ENCODE measurements around the gene NEDD9. TPM values are rescaled to one million over a fixed set of nuclear protein-coding genes. Genes with fewer than 3 reads are reported as not detected.

NEDD9 gene
- total and polyA plus RNA-seq, 4 donors, result 11.3 to 252 (median 38.4) TPM

- no peaks in the 10 kb centered on the region for H3K9me3 ChIP-seq (ENCODE audit: control insufficient read depth, low read length)
- H3K4me1 ChIP-seq (ENCODE audit: control insufficient read depth in 1 of 2, insufficient read depth in 2 of 2, low read length in 2 of 2), result peaks cover 15 to 25% of the 10 kb centered on the region in 2 donors
- H3K27ac ChIP-seq (ENCODE audit: low read depth in 1 of 2, low read length in 2 of 2), result peak overlapping the region; percentile 37 to 83
- peaks cover 0 to 2% of the 10 kb centered on the region in 2 donors for H3K36me3 ChIP-seq (ENCODE audit: control insufficient read depth in 1 of 2, insufficient read depth in 2 of 2, low read length in 1 of 2)
- WGBS, 2 donors, result 79 to 81% methylated on average over 5 of the region's 5 CpGs
- ATAC-seq (ENCODE audit: low FRiP score) (no peak), DNase-seq (no peak)
- intact Hi-C loops (cut with DNase I), result loop anchor here in 1 of 2 donors (5.0 kb wide), 1 partner anchor 33 kb away; the partner anchor contains the start of gene NEDD9
- no peaks in the 10 kb centered on the region for H3K27me3 ChIP-seq (ENCODE audit: control insufficient read depth in 1 of 2, insufficient read depth in 2 of 2, low read length in 1 of 2)
- no peak overlapping the region for H3K4me3 ChIP-seq (ENCODE audit: low read length in 2 of 2)
Observed at GRCh38 chr6:11198663-11199603, 33.5 kb downstream of the NEDD9 start.

GRCh38 chr6:11197850-11198249, 34.6 kb downstream of the NEDD9 start:
- H3K36me3 ChIP-seq (ENCODE audit: control insufficient read depth in 1 of 2, insufficient read depth in 2 of 2, low read length in 1 of 2), result peaks cover 0 to 2% of the 10 kb centered on the region in 2 donors

GRCh38 chr6:11197175-11197536, 35.3 kb downstream of the NEDD9 start:
- intact Hi-C loops (cut with DNase I), result loop anchor here in 1 of 2 donors (5.0 kb wide), 1 partner anchor 35 kb away; the partner anchor contains the start of gene NEDD9
- ATAC-seq (ENCODE audit: low FRiP score) (no peak), DNase-seq (no peak)
- Histone ChIP-seq H3K4me3 (ENCODE audit: low read length in 2 of 2) (no peak overlapping the region), H3K36me3 (ENCODE audit: control insufficient read depth in 1 of 2, insufficient read depth in 2 of 2, low read length in 1 of 2) (peaks cover 0 to 2% of the 10 kb centered on the region in 2 donors), H3K27me3 (ENCODE audit: control insufficient read depth in 1 of 2, insufficient read depth in 2 of 2, low read length in 1 of 2) (no peaks in the 10 kb centered on the region), H3K27ac (ENCODE audit: low read depth in 1 of 2, low read length in 2 of 2) (peak overlapping the region; percentile 83 to 96), H3K4me1 (ENCODE audit: control insufficient read depth in 1 of 2, insufficient read depth in 2 of 2, low read length in 2 of 2) (peaks cover 10 to 18% of the 10 kb centered on the region in 2 donors), H3K9me3 (ENCODE audit: control insufficient read depth, low read length) (no peaks in the 10 kb centered on the region)
- 7 to 9% methylated on average over 3 of the region's 3 CpGs for WGBS, 2 donors

More at GRCh38 chr6:11197850-11198249, 34.6 kb downstream of the NEDD9 start:
- Histone ChIP-seq H3K9me3 (ENCODE audit: control insufficient read depth, low read length) (no peaks in the 10 kb centered on the region), H3K27me3 (ENCODE audit: control insufficient read depth in 1 of 2, insufficient read depth in 2 of 2, low read length in 1 of 2) (no peaks in the 10 kb centered on the region), H3K4me3 (ENCODE audit: low read length in 2 of 2) (no peak overlapping the region), H3K4me1 (ENCODE audit: control insufficient read depth in 1 of 2, insufficient read depth in 2 of 2, low read length in 2 of 2) (peaks cover 13 to 18% of the 10 kb centered on the region in 2 donors), H3K27ac (ENCODE audit: low read depth in 1 of 2, low read length in 2 of 2) (peak overlapping the region; percentile 37 to 83)
- ATAC-seq (ENCODE audit: low FRiP score), result no peak
- intact Hi-C loops (cut with DNase I), result loop anchor here in 1 of 2 donors (5.0 kb wide), 1 partner anchor 34 kb away; the partner anchor contains the start of gene NEDD9
- WGBS, 2 donors, result 10 to 17% methylated on average over 8 of the region's 8 CpGs
- DNase-seq, result no peak

GRCh38 chr6:11196511-11197174, 35.8 kb downstream of the NEDD9 start:
- peaks cover 10 to 13% of the 10 kb centered on the region in 2 donors for H3K4me1 ChIP-seq (ENCODE audit: control insufficient read depth in 1 of 2, insufficient read depth in 2 of 2, low read length in 2 of 2)

GRCh38 chr6:11194356-11195218, 37.9 kb downstream of the NEDD9 start:
- intact Hi-C loops (cut with DNase I), result loop anchor here in 1 of 2 donors (5.0 kb wide), 1 partner anchor 38 kb away; the partner anchor contains the start of gene NEDD9
- Histone ChIP-seq H3K4me1 (ENCODE audit: control insufficient read depth in 1 of 2, insufficient read depth in 2 of 2, low read length in 2 of 2) (peaks cover 10% of the 10 kb centered on the region in 2 donors), H3K36me3 (ENCODE audit: control insufficient read depth in 1 of 2, insufficient read depth in 2 of 2, low read length in 1 of 2) (peaks cover 3 to 15% of the 10 kb centered on the region in 2 donors), H3K9me3 (ENCODE audit: control insufficient read depth, low read length) (no peaks in the 10 kb centered on the region), H3K4me3 (ENCODE audit: low read length in 2 of 2) (no peak overlapping the region), H3K27me3 (ENCODE audit: control insufficient read depth in 1 of 2, insufficient read depth in 2 of 2, low read length in 1 of 2) (no peaks in the 10 kb centered on the region), H3K27ac (ENCODE audit: low read depth in 1 of 2, low read length in 2 of 2) (peak overlapping the region; percentile 65 to 77)
- 13 to 15% methylated on average over 12 of the region's 12 CpGs for WGBS, 2 donors
- DNase-seq (no peak), ATAC-seq (ENCODE audit: low FRiP score) (no peak)

More at GRCh38 chr6:11196511-11197174, 35.8 kb downstream of the NEDD9 start:
- Histone ChIP-seq H3K4me3 (ENCODE audit: low read length in 2 of 2) (no peak overlapping the region), H3K9me3 (ENCODE audit: control insufficient read depth, low read length) (no peaks in the 10 kb centered on the region), H3K36me3 (ENCODE audit: control insufficient read depth in 1 of 2, insufficient read depth in 2 of 2, low read length in 1 of 2) (peaks cover 0 to 2% of the 10 kb centered on the region in 2 donors), H3K27me3 (ENCODE audit: control insufficient read depth in 1 of 2, insufficient read depth in 2 of 2, low read length in 1 of 2) (no peaks in the 10 kb centered on the region), H3K27ac (ENCODE audit: low read depth in 1 of 2, low read length in 2 of 2) (peak overlapping the region; percentile 37 to 96)
- intact Hi-C loops (cut with DNase I), result loop anchor here in 1 of 2 donors (5.0 kb wide), 1 partner anchor 36 kb away; the partner anchor contains the start of gene NEDD9
- ATAC-seq (ENCODE audit: low FRiP score) (no peak), DNase-seq (no peak)
- 44 to 50% methylated on average over 15 of the region's 15 CpGs for WGBS, 2 donors

- ATAC-seq (ENCODE audit: low FRiP score), result no peak
- peaks cover 3 to 17% of the 10 kb centered on the region in 2 donors for H3K36me3 ChIP-seq (ENCODE audit: control insufficient read depth in 1 of 2, insufficient read depth in 2 of 2, low read length in 1 of 2)
- H3K27me3 ChIP-seq (ENCODE audit: control insufficient read depth in 1 of 2, insufficient read depth in 2 of 2, low read length in 1 of 2), result no peaks in the 10 kb centered on the region
- H3K4me1 ChIP-seq (ENCODE audit: control insufficient read depth in 1 of 2, insufficient read depth in 2 of 2, low read length in 2 of 2), result peaks cover 7 to 8% of the 10 kb centered on the region in 2 donors
- no peaks in the 10 kb centered on the region for H3K9me3 ChIP-seq (ENCODE audit: control insufficient read depth, low read length)
- DNase-seq, result no peak
- H3K4me3 ChIP-seq (ENCODE audit: low read length in 2 of 2), result no peak overlapping the region
- peak overlapping the region in 1 of 2 donors; percentile 37 for H3K27ac ChIP-seq (ENCODE audit: low read depth in 1 of 2, low read length in 2 of 2)
- 93 to 95% methylated on average over 6 of the region's 6 CpGs for WGBS, 2 donors
- intact Hi-C loops (cut with DNase I), result no loop called here
Observed at GRCh38 chr6:11193434-11193833, 39.0 kb downstream of the NEDD9 start.

- no peak for DNase-seq
- H3K27me3 ChIP-seq (ENCODE audit: control insufficient read depth in 1 of 2, insufficient read depth in 2 of 2, low read length in 1 of 2), result no peaks in the 10 kb centered on the region
- H3K4me1 ChIP-seq (ENCODE audit: control insufficient read depth in 1 of 2, insufficient read depth in 2 of 2, low read length in 2 of 2), result peaks cover under 1 to 4% of the 10 kb centered on the region in 2 donors
- intact Hi-C loops (cut with DNase I), result no loop called here
- ATAC-seq (ENCODE audit: low FRiP score), result no peak
- no peak overlapping the region for H3K4me3 ChIP-seq (ENCODE audit: low read length in 2 of 2)
- no peaks in the 10 kb centered on the region for H3K9me3 ChIP-seq (ENCODE audit: control insufficient read depth, low read length)
- H3K27ac ChIP-seq (ENCODE audit: low read depth in 1 of 2, low read length in 2 of 2), result no peak overlapping the region
- peaks cover 3 to 18% of the 10 kb centered on the region in 2 donors for H3K36me3 ChIP-seq (ENCODE audit: control insufficient read depth in 1 of 2, insufficient read depth in 2 of 2, low read length in 1 of 2)
- WGBS, 2 donors, result 74 to 76% methylated on average over 5 of the region's 5 CpGs
Observed at GRCh38 chr6:11192167-11192566, 40.3 kb downstream of the NEDD9 start.

Data from aorta (tissue), 5 donors.